ENCODE results near the gene INSRR.

DNA sequence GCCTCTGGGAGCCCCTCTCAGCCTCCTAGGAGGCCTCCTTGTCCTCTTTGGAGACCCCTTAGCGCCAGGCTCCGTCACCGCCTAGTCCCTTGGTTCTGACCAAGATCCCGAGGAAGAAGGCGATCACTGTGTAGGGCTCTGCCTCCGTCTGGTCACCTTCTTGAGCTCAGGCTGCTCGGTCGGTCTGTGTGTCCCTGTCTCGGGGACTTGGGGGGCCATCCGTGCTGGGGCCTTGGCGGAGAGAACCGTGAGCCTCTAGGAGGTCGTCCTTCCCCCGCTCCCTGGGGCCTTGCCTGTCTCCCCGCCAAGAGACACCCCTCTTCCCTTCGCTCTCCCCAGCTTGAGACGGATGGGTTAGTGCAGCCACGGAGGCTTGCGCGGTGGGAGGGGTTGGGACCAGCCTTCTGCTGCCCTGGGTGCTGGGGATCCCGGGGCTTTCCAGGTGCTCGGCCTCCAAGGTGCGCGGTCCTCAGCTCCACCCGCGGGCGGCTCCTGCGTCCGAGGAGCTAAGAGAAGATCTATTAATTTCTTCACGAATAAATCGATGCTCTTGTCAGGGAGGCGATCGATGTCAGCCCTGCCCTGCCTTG, 701 bp upstream of the INSRR start:
- TF ChIP-seq, protein P1, sequence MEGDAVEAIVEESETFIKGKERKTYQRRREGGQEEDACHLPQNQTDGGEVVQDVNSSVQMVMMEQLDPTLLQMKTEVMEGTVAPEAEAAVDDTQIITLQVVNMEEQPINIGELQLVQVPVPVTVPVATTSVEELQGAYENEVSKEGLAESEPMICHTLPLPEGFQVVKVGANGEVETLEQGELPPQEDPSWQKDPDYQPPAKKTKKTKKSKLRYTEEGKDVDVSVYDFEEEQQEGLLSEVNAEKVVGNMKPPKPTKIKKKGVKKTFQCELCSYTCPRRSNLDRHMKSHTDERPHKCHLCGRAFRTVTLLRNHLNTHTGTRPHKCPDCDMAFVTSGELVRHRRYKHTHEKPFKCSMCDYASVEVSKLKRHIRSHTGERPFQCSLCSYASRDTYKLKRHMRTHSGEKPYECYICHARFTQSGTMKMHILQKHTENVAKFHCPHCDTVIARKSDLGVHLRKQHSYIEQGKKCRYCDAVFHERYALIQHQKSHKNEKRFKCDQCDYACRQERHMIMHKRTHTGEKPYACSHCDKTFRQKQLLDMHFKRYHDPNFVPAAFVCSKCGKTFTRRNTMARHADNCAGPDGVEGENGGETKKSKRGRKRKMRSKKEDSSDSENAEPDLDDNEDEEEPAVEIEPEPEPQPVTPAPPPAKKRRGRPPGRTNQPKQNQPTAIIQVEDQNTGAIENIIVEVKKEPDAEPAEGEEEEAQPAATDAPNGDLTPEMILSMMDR (conservative IDR thresholded peaks at IDR 0.05; ENCODE audit: low read depth, low read length), result no peak
- no peak for TF ChIP-seq EZH2 (IDR thresholded peaks at IDR 0.05; ENCODE audit: low read length, unreplicated experiment)

Measured in PC-3 (cell line).